Measurements from ENCODE around the gene MTR.

Gene MTR

DNA sequence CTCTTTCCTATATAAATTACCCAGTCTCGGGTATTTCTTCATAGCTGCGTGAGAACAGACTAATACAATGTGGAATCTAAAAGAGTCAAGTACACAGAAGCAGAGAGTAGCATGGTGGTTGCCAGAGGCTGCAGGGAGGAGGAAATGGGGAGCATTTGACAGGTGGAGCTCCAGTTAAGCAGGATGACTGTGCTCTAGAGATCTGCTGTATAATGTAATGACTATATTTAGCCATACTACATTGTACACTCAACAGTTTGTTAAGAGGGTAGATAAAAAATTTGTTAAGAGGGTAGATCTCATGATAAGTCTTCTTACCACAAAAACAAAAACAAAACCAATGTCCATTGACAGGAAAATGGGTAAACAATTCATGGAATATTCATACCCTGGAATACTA lies 127.1 kb downstream of the MTR start:
- DNase-seq (ENCODE audit: low spot score), result no peak
- TF ChIP-seq, protein P1, sequence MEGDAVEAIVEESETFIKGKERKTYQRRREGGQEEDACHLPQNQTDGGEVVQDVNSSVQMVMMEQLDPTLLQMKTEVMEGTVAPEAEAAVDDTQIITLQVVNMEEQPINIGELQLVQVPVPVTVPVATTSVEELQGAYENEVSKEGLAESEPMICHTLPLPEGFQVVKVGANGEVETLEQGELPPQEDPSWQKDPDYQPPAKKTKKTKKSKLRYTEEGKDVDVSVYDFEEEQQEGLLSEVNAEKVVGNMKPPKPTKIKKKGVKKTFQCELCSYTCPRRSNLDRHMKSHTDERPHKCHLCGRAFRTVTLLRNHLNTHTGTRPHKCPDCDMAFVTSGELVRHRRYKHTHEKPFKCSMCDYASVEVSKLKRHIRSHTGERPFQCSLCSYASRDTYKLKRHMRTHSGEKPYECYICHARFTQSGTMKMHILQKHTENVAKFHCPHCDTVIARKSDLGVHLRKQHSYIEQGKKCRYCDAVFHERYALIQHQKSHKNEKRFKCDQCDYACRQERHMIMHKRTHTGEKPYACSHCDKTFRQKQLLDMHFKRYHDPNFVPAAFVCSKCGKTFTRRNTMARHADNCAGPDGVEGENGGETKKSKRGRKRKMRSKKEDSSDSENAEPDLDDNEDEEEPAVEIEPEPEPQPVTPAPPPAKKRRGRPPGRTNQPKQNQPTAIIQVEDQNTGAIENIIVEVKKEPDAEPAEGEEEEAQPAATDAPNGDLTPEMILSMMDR (IDR thresholded peaks at IDR 0.05; ENCODE audit: borderline replicate concordance, control extremely low read depth, extremely low read depth, insufficient read depth, missing control alignments), result no peak
- in situ Hi-C loops (cut with MboI; ENCODE audit: low sequenced_read_pairs, unreplicated experiment), result no loop called here

DNA sequence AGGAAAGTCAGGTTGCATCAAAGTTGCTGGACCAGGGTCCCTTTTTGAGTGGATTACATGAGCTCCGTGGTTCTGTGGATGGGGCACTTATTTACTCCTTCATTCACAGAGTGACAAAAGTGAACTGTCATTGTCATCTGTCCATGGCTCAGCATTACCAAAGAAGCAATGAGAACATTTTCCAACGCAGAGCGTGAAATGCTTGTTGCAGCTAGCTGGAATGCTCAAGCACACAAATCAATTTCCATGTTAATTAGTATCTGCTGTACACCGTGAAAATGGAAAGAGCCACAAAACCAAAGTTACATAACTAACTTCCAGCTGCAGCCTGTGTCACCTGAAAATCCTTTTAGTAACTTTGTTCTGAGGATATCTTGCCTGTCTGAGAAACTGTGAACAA lies 130.3 kb downstream of the MTR start:
- TF ChIP-seq, protein P1 (IDR thresholded peaks at IDR 0.05; ENCODE audit: borderline replicate concordance, control extremely low read depth, extremely low read depth, insufficient read depth, missing control alignments), result no peak
- no peak for DNase-seq (ENCODE audit: low spot score)
- in situ Hi-C loops (cut with MboI; ENCODE audit: low sequenced_read_pairs, unreplicated experiment), result no loop called here

DNA sequence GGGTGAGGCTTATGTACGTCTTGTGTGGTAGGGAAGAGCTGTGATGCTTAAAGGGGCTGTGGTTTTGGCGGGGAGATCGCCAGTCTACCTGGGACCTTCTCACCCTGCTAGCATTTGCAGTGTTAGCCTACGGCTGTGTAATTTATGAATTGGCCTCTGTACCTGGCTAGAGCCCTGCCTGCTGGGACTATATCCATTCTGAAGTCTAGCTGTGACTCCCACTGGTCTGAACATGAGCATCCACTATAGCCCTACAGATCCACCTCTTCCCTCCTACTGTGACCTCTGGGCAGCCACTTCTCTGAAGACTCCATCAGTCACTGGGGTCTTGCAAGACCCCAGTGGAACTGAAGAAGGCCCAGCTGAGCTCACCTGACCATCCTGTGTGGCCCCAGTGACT lies 135.4 kb downstream of the MTR start:
- TF ChIP-seq, protein P1 (IDR thresholded peaks at IDR 0.05; ENCODE audit: borderline replicate concordance, control extremely low read depth, extremely low read depth, insufficient read depth, missing control alignments), result no peak
- DNase-seq (ENCODE audit: low spot score), result no peak
- in situ Hi-C loops (cut with MboI; ENCODE audit: low sequenced_read_pairs, unreplicated experiment), result no loop called here

DNA sequence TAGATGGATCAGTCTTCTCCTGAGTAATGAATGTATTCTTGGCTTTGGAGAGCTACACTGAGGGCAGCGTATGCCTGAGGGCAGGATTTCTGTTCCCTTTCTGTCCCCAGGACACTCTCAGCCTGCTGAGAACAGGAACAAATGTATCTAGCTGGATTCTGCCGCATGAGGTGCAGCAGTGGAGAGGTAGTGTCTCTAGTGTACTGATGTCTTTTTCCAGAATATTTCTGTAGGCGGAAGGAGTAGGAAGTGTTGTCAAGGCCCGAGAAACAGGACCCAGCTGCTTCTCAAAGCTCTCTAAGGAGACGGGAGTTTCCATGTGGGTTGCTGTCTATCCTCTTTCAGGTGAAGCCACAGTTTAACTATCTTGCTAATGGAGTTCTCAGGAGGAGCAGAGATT lies 143.7 kb downstream of the MTR start:
- TF ChIP-seq, protein P1 (IDR thresholded peaks at IDR 0.05; ENCODE audit: borderline replicate concordance, control extremely low read depth, extremely low read depth, insufficient read depth, missing control alignments), result no peak
- in situ Hi-C loops (cut with MboI; ENCODE audit: low sequenced_read_pairs, unreplicated experiment), result no loop called here
- no peak for DNase-seq (ENCODE audit: low spot score)

DNA sequence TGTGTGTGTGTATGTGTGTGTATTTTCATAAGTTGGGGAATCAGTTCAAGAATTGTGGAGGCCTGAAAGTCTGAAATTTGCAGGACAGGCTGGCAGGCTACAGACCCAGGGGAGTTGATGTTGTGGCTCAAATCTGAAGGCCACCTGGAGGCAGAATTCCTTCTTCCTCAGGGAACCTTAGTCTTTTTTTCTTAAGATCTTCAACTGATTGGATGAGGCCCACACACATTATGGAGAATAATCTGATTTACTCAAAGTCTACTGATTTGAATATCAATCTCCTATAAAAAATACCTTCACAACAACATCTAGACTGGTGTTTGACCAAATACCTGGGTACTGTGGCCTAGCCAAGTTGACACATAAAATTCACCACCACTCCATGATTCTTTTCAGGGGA lies 147.3 kb downstream of the MTR start:
- DNase-seq (ENCODE audit: low spot score), result no peak

DNA sequence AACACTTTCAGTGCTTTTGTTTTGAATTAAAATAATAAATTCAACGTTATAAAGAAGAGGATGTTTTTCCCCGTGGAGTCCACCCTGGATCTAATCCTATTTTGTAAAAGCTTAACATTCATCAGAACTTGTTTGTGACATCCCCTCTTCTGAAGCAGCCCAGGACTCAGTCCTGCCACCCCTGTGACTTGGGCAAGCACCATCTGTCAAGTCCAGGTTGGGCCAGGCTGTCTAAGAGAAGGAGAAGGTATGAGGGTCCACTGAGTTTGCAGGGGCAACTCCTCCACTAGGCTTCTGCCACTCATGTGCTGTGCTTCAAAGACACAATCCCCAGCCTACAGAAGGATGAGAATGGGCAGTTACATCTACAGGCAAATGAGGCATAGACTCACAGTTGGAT lies 149.5 kb downstream of the MTR start:
- TF ChIP-seq, protein P1 (IDR thresholded peaks at IDR 0.05; ENCODE audit: borderline replicate concordance, control extremely low read depth, extremely low read depth, insufficient read depth, missing control alignments), result no peak
- in situ Hi-C loops (cut with MboI; ENCODE audit: low sequenced_read_pairs, unreplicated experiment), result no loop called here
- DNase-seq (ENCODE audit: low spot score), result no peak

More for the DNA sequence above, 147.3 kb downstream of the MTR start:
- TF ChIP-seq, protein P1 (IDR thresholded peaks at IDR 0.05; ENCODE audit: borderline replicate concordance, control extremely low read depth, extremely low read depth, insufficient read depth, missing control alignments), result no peak
- in situ Hi-C loops (cut with MboI; ENCODE audit: low sequenced_read_pairs, unreplicated experiment), result no loop called here

DNA sequence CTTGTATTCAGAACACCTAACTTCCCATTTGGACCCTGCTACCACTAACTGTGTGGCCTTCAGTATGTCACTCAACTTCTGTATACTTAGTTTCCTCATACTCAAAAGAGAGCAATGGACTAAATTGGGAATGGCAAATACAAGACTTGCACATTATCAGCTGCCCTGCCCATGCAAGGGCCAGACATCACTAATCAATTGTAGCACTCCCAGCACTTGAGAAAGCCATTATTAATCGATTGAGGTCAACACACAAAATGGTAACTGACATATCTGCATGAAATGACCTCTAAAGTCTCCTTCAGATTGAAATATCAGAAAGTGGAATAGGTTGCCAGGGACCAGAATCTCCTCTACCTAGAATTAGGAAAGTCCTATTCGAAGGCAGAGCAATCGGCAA lies 149.9 kb downstream of the MTR start:
- TF ChIP-seq, protein P1 (IDR thresholded peaks at IDR 0.05; ENCODE audit: borderline replicate concordance, control extremely low read depth, extremely low read depth, insufficient read depth, missing control alignments), result no peak
- in situ Hi-C loops (cut with MboI; ENCODE audit: low sequenced_read_pairs, unreplicated experiment), result no loop called here
- no peak for DNase-seq (ENCODE audit: low spot score)
